H7 (cell line): ENCODE data around the gene PSAP. TPM values are rescaled to one million over a fixed set of nuclear protein-coding genes. Genes with fewer than 3 reads are reported as not detected.
"Not testable (repeated sequence)": the region's sequence is repeated elsewhere in the genome, so short reads cannot be mapped to it uniquely, and the experiment has no call there.

Source experiments
- DNase-seq: peaks from one replicate; pipeline ENCODE4 v3.0.0; 2012
- H3K27me3 ChIP-seq: 2 replicates; pipeline ENCODE4 v1.6.0; 2011; ENCODE audit warnings: mild to moderate bottlenecking, low read length; ENCODE audit not compliant: control insufficient read depth, insufficient read depth
- H3K36me3 ChIP-seq: replicated peaks from 2 replicates; pipeline ENCODE4 v1.5.1; 2011; ENCODE audit warnings: low read length; ENCODE audit not compliant: control insufficient read depth, insufficient read depth
- H3K4me3 ChIP-seq: 2 replicates; pipeline ENCODE4 v1.5.1; 2011; ENCODE audit warnings: low read depth, mild to moderate bottlenecking, control low read depth, low read length, moderate library complexity; ENCODE audit not compliant: insufficient read depth
- total RNA-seq: library from RNA; depleted of rRNA; stranded (reverse); fragments of >200 nt; shearing (Covaris generic); gene quantifications from 2 replicates; pipeline ENCODE4 v1.2.3, GENCODE V29; 2014; rRNA removed

Gene PSAP
- 389 and 452 TPM in 2 replicates for total RNA-seq

- no peaks in the 10 kb centered on the region for H3K36me3 ChIP-seq
- peak within 1 kb of the TSS; percentile 89 for H3K4me3 ChIP-seq
- no peaks in the 10 kb centered on the region for H3K27me3 ChIP-seq
- DNase-seq, result peak; percentile 100
Observed at GRCh38 chr10:71850743-71851464, at the start of gene PSAP. TSS of gene PSAP (minus strand) at chr10:71851251. CDS start at chr10:71851221, 30 bp downstream.

- no peaks in the 10 kb centered on the region for H3K27me3 ChIP-seq
- no peak overlapping the region for H3K4me3 ChIP-seq
- no peaks in the 10 kb centered on the region for H3K36me3 ChIP-seq
- DNase-seq, result no peak
Observed at GRCh38 chr10:71900441-71901180, 49.6 kb upstream of the PSAP start.

GRCh38 chr10:71899665-71900412 is 48.8 kb upstream of the PSAP start:
- Histone ChIP-seq H3K36me3 (no peaks in the 10 kb centered on the region), H3K4me3 (no peak overlapping the region), H3K27me3 (no peaks in the 10 kb centered on the region)
- no peak for DNase-seq

- H3K27me3 ChIP-seq, DNase-seq, H3K36me3 ChIP-seq: not testable (repeated sequence)
Observed at GRCh38 chr10:71898346-71898745, 47.3 kb upstream of the PSAP start.

GRCh38 chr10:71893920-71894319 is 42.9 kb upstream of the PSAP start:
- Histone ChIP-seq H3K36me3 (no peaks in the 10 kb centered on the region), H3K27me3 (peaks cover 10% of the 10 kb centered on the region), H3K4me3 (no peak overlapping the region)
- DNase-seq, result no peak

More at GRCh38 chr10:71898346-71898745, 47.3 kb upstream of the PSAP start:
- H3K4me3 ChIP-seq, result not testable (repeated sequence)

GRCh38 chr10:71893258-71893815 is 42.3 kb upstream of the PSAP start:
- no peak overlapping the region for H3K4me3 ChIP-seq
- no peaks in the 10 kb centered on the region for H3K36me3 ChIP-seq
- DNase-seq, result no peak
- peaks cover 16% of the 10 kb centered on the region for H3K27me3 ChIP-seq

- peaks cover 19% of the 10 kb centered on the region for H3K27me3 ChIP-seq
- no peak overlapping the region for H3K4me3 ChIP-seq
- DNase-seq, result no peak
- no peaks in the 10 kb centered on the region for H3K36me3 ChIP-seq
Observed at GRCh38 chr10:71891437-71891836, 40.4 kb upstream of the PSAP start.

GRCh38 chr10:71889388-71889987 is 38.4 kb upstream of the PSAP start:
- peaks cover 19% of the 10 kb centered on the region for H3K27me3 ChIP-seq
- no peak for DNase-seq

GRCh38 chr10:71888623-71889387 is 37.8 kb upstream of the PSAP start:
- peak; percentile 84 for DNase-seq
- Histone ChIP-seq H3K4me3 (peak overlapping the region; percentile 36), H3K27me3 (peaks cover 19% of the 10 kb centered on the region), H3K36me3 (no peaks in the 10 kb centered on the region)

More at GRCh38 chr10:71889388-71889987, 38.4 kb upstream of the PSAP start:
- H3K36me3 ChIP-seq, result no peaks in the 10 kb centered on the region
- peak overlapping the region; percentile 36 for H3K4me3 ChIP-seq

- H3K27me3 ChIP-seq, result peaks cover 19% of the 10 kb centered on the region
- no peak overlapping the region for H3K4me3 ChIP-seq
- DNase-seq, result no peak
- H3K36me3 ChIP-seq, result no peaks in the 10 kb centered on the region
Observed at GRCh38 chr10:71888248-71888622, 37.2 kb upstream of the PSAP start.

- H3K4me3 ChIP-seq, result no peak overlapping the region
- peaks cover 19% of the 10 kb centered on the region for H3K27me3 ChIP-seq
- DNase-seq, result no peak
- no peaks in the 10 kb centered on the region for H3K36me3 ChIP-seq
Observed at GRCh38 chr10:71887743-71888142, 36.7 kb upstream of the PSAP start.

GRCh38 chr10:71882813-71883659 is 32.0 kb upstream of the PSAP start:
- H3K27me3 ChIP-seq, result peaks cover 2% of the 10 kb centered on the region
- no peak for DNase-seq

More at GRCh38 chr10:71882813-71883659, 32.0 kb upstream of the PSAP start:
- Histone ChIP-seq H3K36me3 (no peaks in the 10 kb centered on the region), H3K4me3 (no peak overlapping the region)
